TTC549 (cell line): ENCODE results near the gene HEPHL1.
"Not testable (repeated sequence)": the region's sequence is repeated elsewhere in the genome, so short reads cannot be mapped to it uniquely, and the experiment has no call there.

ENCODE experiments used
- FAIRE-seq: peaks from 2 replicates; lab custom pipeline; 2012; peaks lifted over from hg19 to GRCh38; lab: Jason Lieb, UNC

HEPHL1 gene

DNA sequence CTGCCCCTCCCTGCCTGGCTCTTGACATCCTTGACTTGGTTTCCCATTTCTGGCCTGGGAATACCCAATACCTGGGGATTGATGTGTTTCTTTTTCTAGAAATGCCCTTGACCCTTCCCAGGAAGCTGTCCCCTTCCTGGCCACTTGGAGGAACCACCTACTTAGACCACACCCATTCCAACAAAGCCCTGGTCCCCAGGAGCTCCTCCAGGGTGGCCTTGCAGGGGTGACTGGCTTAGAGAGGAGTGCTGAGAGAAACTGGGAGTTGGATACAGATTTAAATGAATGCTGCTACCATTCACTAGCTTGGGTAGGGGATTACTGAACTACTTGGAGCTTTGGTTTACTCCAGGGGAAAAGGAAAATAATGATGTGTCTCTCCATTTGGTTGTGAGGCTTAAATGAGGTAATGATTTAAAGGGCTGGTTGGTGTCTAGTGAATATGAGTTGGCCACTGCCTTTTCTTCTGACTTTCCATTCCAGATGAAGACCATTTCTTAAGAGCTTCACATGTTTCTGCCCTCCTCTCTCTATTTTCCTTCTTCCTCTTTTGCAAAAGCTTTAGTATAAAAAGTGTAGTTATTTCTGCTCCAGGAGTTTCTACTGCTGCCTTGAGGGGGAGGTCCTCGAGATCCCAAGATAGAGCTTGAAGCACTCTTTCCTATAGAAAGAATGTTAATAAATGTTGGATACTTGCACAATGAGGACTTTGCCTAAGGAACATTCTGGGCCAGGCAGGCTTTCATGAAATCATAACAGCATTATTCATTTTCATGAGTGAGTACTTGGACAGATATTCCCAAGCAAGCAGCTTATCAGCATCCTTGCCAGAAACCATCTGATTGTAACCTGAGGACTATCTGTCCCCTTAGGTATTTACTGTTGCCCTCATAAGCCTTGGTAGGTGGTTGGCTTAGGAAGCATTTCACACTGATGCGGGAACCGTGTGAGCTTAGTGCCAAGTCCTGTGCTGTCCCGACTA, 129.8 kb downstream of the HEPHL1 start:
- FAIRE-seq, result no peak

DNA sequence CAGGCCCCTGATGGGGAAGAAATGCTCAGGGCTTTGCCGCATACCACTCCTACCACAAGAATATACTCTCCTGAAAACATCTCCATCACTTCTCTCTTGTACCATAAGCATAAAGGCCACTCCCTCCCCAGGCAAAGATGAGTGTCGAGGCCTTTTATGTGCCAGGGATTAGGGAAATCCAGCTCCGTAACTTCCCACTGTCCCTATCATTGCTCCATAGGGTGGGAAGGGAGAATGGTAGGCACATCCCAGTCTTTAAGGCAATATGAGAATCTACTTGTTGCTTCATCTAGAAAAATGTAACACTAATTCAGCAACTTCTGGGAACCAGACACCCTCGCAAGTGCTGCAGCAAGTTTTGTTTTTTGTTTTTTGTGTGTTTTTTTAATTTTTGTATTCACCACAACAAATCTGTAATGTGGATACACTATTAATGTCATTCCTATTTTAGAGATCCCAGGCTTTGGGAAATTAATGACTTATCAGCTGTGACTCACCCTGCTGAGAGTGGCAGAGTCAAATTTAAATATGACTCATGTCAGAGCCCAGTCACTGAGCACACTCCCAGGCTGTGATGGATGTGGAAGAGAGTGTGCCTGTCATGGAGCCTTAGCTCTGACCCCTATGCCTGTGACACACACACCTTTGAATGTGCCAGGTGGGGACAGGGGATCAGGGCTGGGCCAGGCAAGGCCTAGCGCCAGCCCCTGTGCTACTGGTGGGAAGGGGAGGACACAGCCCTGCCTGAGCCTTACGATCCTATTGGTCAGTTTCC, 130.9 kb downstream of the HEPHL1 start:
- no peak for FAIRE-seq

DNA sequence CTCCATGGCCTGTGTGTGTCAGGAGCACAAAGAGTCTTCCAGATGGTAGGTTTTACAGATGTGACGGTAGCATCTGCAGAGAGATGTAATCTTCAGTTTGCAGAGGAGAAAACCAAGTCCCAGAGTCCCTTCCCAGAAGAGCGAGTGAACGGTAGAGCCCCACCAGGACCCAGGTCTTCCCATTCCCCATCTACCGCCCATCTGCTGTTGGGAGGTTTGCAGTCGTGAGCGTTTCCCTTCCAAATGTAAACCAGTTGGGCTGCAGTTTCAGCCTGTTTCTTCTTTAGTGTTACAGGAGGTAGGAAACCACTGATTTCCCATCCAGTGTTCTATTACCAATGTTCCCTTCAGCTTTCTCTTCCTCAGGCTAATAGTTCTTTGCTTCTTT, 131.5 kb downstream of the HEPHL1 start:
- FAIRE-seq, result no peak

DNA sequence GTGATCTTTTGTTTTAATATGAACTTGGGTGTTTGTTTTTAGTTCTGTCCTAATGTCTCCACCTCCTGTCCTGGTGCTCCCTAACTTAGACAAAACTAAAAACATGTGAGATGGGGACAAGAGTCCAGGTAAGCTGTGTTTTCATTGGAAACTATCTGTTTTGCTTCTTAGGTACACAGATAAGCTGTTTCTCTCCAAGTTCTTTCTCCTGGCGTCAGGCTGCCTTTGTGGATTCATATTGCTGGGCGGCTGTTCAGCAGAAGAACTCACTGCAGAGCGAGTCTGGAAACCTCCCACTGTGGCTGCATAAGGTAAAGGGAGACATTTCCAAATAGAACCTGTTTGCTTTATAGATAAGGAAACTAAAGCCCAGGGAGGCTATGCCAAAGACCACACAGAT, 132.2 kb downstream of the HEPHL1 start:
- no peak for FAIRE-seq

DNA sequence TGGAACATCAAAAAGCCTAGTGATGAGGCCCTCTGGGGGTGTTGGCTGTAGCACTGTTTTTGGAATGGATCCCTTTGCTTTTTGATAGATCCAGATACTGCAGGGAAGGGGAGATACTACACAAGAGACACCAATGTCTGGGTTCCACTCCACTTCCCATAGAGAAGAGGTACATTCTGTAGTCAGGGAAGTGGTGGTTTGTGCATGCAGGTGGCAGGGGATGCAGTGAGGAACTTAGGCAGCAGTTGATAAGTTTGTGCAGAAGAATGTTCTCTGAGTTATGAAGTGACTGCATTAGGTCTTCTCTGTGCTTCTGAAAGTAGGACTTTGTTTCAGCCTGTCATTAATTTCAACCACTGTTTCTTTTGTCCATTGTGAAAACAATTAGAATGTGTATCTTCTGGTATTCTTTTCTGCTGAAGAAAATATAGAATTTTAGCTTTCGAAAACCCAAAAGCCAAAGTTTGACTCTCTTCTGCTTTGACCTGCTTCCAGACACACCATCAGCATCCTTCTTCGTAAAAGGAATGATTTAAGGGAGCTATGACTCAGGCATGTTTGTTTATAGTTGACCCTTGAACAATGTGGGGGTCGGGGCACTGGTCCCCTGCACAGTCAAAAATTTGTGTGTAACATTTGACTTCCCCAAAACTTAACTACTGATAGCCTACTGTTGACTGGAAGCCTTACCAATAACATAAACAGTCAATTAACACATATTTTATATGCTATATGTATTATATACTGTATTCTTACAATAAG, 133.1 kb downstream of the HEPHL1 start:
- FAIRE-seq, result no peak

DNA sequence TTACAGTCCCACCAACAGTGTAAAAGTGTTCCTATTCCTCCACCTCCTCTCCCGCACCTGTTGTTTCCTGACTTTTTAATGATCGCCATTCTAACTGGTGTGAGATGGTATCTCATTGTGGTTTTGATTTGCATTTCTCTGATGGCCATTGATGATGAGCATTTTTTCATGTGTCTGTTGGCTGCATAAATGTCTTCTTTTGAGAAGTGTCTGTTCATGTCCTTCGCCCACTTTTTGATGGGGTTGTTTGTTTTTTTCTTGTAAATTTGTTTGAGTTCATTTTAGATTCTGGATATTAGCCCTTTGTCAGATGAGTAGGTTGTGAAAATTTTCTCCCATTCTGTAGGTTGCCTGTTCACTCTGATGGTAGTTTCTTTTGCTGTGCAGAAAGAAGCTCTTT, 136.2 kb downstream of the HEPHL1 start:
- FAIRE-seq, result not testable (repeated sequence)
